Stimulated activated CD4-positive, alpha-beta T cell treated with anti-CD3 and anti-CD28 coated beads, Interleukin-1b, Interleukin-23, amount 100 ng/mL, for 48 hours (primary cell): ENCODE data around the gene ZNF284.
"Not testable (repeated sequence)": the region's sequence is repeated elsewhere in the genome, so short reads cannot be mapped to it uniquely, and the experiment has no call there.

Source experiments
- DNase-seq: peaks from one replicate; pipeline ENCODE4 v3.0.0-alpha.2; 2020

Gene ZNF284

GRCh38 chr19:44112802-44113137, 40.8 kb downstream of the ZNF284 start:
- no peak for DNase-seq

DNA sequence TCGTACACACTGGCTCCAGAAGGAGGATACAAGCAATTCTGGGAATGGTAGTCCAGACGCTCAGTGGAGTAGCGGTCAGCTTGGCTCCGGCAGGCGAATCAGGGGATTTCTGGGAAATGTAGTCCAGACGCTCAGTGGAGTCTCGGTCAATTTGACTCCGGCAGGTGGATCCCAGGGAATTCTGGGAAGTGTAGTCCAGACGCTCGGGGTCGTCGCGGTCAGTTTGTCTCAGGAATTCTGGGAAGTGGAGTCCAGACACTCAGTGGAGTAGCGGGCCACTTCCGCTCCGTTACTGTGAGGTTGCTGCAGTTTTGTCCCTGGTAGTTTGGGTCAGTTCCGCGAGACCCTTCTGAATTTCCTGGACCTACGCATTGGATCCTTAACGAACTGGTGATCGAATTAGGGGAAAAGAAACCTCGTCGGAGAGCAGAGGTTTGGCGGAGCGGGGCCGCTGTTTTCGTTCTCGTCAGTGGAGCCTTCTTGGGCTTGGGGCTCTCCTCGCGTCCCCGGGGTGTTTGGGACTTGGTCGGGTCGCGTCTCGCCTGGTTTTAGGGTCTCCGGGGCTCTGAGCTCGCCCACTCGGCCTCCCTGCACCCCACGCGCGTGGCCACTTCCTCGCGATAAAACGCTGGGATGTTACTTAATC, 41.3 kb downstream of the ZNF284 start, which contains the start of gene ZNF225:
Gene ZNF225, plus strand, starts transcription at position 262 of the 646 bp plus-strand sequence. CDS start 2,429 bp downstream, outside the sequence.
- DNase-seq = peak; percentile 89

DNA sequence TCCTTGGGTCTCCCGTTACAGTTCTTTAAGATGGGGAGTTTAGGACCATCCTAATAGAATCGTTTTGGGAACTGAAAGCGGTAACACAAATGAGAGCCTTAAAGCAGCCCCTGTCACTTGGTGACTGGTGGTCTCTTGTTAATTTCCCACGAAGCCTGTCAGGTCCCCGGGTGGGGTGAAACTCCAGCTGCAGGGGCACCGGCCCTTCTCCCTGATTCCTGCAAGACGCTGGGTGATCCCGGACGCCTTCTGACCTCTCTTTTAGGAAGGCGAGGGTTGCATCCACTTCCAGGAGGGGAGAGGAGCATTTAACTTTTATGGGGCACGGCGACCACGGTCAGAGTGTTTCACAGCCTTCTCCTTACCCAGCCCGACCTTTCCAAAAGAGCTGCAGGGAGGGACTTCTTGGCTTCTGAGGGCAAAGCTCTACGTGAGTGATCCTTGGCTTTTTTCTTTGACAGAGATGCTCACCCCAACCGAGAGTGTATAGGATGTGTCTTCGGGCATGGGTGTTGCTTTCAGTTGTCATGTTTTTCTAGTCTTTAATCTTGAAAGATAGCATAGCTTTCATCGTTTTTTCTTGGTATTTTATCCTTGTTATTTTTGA, 41.9 kb downstream of the ZNF284 start:
- DNase-seq = no peak

DNA sequence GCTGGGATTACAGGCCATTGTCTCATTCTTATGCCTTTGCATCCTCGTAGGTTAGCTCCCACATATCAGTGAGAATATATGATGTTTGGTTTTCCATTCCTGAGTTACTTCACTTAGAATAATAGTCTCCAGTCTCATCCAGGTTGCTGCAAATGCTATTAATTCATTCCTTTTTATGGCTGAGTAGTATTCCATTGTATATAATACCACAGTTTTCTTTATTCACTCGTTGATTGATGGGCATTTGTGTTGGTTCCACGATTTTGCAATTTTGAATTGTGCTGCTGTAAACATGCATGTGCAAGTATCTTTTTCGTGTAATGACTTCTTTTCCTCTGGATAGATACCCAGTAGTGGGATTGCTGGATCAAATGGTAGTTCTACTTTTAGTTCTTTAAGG, 49.2 kb downstream of the ZNF284 start:
- DNase-seq = not testable (repeated sequence)

GRCh38 chr19:44131955-44132354, 60.0 kb downstream of the ZNF284 start:
- no peak for DNase-seq
